GM18526 (cell line): Measurements from ENCODE around the gene CTBP1.

Experiments
- POLR2A ChIP-seq: IDR thresholded peaks from 3 replicates; pipeline ENCODE4 v1.6.1; 2011; ENCODE audit not compliant: insufficient read length; ENCODE audit errors: extremely low read depth

Gene CTBP1

GRCh38 chr4:1226144-1226481 lies 22.8 kb downstream of the CTBP1 start:
- no peak for TF ChIP-seq POLR2A

DNA sequence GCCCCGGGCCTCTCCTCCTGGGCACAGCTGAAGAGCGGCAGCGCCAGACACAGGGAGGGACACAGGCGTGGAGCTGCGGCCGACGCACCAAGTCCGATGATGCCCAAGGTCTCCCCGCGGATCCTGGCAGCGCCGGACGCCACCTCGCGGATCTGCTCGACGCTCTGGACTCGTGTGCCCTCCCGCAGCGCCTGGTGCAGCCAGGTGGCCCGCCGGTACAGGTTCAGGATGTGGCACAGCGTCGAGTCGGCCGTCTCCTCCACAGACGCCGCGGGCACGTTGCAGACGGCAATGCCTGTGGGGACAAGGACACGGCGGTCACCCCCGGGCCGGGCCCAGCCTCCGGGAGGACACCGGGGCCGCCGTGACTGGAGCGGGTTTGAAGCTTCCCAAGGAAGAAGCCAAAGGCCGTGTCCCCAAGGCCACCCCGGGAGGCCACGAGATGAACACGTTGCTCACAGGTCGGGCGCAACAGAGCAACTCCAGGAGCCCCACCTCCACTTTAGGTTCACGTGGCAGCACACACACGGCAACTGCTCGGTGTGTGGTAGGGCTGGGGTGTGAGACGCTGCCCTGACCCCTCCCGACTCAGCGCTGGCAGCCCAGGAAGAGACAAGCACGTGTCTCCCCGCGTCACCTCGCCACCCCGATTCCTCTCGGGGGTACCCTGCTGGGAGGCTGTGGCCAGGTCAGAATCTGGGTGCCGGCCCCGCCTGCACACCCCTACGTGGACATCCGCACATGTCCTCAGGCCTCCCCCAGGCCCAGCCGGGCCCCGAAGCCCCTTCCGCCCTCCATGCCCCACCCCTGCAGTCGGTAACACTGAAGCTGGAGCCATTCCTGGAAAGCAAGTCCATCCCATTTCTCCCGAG lies 23.4 kb downstream of the CTBP1 start:
- TF ChIP-seq POLR2A: no peak

DNA sequence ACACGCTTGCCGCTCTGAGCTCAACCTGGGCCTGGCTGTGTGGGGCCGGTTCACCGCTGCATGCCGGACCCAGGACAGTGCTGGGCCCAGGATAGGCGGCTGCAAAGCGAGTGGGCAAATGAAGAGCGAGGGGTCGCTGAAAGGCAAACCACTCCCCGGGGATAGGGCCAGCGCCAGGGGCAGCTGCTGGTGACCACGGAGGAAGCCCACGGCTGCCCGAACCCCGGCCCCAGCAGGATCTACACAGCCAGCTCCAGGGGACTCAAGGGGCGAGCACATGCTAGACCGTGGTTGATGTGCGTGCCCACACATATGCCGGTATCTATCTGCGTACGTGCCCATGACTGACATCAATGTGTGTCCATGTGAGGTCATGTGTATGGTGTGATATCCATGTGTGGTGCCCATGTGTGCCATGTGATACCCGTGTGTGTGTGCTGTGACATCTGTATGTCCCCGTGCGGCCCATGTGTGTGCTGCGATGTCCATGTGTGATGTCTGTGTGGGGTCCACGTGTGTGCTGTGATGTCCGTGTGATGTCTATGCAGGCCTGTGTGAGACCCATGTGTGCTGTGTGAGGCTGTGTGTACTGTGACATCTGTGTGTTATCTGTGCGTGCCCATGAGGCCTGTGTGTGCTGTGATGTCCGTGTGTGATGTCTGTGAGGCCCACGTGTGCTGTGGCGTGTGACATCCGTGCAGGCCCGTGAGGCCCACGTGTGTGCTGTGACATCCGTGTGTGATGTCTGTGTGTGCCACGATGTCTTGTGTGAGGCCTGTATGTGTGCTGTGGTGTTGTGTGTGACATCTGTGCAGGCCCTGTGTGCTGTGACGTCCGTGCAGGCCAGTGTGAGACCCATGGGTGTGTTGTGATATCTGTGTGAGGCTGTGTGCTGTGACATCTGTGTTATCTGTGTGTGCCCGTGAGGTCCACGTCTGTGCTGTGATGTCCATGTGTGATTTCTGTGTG lies 24.8 kb downstream of the CTBP1 start:
- TF ChIP-seq POLR2A: no peak

GRCh38 chr4:1222938-1223690 lies 25.8 kb downstream of the CTBP1 start:
- no peak for TF ChIP-seq POLR2A

GRCh38 chr4:1222036-1222789 lies 26.7 kb downstream of the CTBP1 start:
- TF ChIP-seq POLR2A: no peak

- no peak for TF ChIP-seq POLR2A
Measured at GRCh38 chr4:1221155-1221870, 27.6 kb downstream of the CTBP1 start.

GRCh38 chr4:1220566-1220965 lies 28.4 kb downstream of the CTBP1 start:
- TF ChIP-seq POLR2A: no peak

- no peak for TF ChIP-seq POLR2A
Measured at GRCh38 chr4:1219566-1219950, 29.4 kb downstream of the CTBP1 start.

DNA sequence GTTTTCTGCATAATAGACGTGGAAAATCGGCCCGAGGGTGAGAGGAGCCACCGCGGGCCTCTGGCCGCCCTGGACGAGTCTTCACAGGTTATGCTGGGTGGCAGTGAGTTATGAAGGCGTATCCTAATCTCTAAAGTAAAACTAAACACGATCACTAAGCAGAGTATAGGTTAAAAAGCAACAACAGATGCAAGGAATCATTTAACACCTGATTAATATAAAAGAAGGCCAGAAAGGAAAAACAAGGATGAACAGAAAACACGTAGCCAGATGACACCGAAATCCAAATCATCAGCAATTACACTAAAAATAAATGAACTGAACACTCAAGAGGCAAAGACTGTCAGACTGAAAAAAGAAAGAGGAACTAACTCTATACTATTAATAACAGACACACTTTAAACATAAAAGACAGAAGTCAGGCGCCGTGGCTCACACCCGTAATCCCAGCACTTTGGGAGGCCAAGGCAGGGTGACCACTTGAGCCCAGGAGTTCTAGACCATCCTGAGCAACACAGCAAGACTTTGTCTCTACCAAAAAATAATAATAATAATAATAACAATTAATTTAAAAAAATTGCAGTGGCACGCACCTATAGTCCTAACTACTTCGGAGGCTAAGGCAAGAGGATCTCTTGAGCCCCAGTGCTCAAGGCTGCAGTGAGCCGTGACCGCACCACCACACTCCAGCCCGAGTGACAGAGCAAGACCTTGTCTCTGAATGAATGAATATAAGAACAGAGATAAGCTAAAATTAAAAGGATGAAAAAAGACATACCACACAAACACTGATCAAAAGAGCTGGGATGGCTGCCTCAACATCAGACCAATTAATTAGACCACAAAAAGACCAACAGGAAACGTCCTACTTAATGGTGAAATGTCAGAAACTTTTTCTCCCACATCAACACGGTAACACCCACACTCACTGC lies 30.0 kb downstream of the CTBP1 start:
- no peak for TF ChIP-seq POLR2A

GRCh38 chr4:1217366-1217765 lies 31.6 kb downstream of the CTBP1 start:
- TF ChIP-seq POLR2A: no peak

DNA sequence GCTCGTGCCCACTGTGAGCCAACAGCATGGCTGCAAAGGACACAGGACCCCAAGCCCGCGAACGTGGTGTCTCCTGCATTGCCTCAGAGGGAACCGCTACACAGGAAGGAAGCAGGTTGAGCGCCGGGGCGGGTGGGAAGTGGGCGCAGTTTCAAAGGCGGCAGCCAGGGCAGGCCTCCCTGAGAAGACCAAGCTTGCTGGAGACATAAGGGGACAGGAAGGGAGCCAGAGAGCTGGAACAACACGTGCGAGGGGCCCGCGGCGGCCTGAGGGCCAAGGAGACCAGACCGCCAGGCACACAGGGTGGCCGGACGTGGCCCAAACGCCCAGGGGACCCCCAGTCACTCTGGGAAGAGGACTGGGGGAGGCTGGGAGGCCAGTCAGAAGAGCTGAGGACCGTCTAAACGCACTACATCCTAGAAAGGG lies 32.0 kb downstream of the CTBP1 start:
- no peak for TF ChIP-seq POLR2A

DNA sequence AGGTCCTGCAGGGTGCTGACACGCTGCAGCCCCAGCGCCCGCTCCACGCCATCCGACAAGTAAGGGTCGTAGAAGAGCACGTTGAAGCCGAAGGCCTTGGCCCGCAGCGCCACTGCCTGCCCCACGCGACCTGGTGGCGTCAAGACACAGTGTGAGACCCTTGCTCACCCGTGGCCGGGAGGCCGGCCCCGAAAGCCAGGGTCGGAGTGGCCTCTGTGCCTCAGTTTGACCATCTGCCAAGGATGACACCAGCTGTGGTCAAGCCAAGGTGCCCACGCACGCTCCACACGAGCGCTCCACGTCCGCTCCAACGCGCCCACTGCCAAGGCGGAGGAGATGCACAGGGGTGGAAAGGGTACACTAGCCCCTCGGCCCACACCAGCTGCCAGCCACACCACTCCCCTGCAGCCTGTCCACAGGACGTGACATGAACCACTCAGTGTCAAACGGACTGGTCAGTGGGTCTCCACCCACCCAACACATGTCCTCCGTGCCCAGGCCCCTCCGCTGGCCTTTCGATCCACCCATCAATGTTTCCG lies 32.8 kb downstream of the CTBP1 start:
- TF ChIP-seq POLR2A: no peak
